GM18951 (cell line): ENCODE measurements around the gene IDH3G.

ENCODE experiments used
- POLR2A ChIP-seq: IDR thresholded peaks from 4 replicates; pipeline ENCODE4 v1.6.1; 2011; ENCODE audit warnings: mild to moderate bottlenecking; ENCODE audit not compliant: insufficient read length, insufficient read depth; ENCODE audit errors: extremely low read depth
- in situ Hi-C: fragments of 300-500 bp; cut with MboI; formaldehyde crosslinking; loops from one replicate; pipeline ENCODE4 v1.12.0; 2022; ENCODE audit warnings: low sequenced_read_pairs, mixed read lengths, inconsistent platforms; ENCODE audit not compliant: unreplicated experiment

Gene IDH3G

GRCh38 chrX:153791104-153791852, 2.9 kb downstream of the IDH3G start:
- in situ Hi-C loops = no loop called here
- TF ChIP-seq POLR2A = no peak

GRCh38 chrX:153789654-153790053, 4.5 kb downstream of the IDH3G start:
- TF ChIP-seq POLR2A = no peak
- in situ Hi-C loops = loop anchor here (10.0 kb wide), 1 partner anchor 165 kb away; no protein-coding TSS in a partner anchor

GRCh38 chrX:153786669-153787068, 7.5 kb downstream of the IDH3G start:
- in situ Hi-C loops = loop anchor here (10.0 kb wide), 1 partner anchor 168 kb away; no protein-coding TSS in a partner anchor
- no peak for TF ChIP-seq POLR2A

GRCh38 chrX:153784325-153784967, 9.7 kb downstream of the IDH3G start:
- TF ChIP-seq POLR2A = no peak
- in situ Hi-C loops = loop anchor here (10.0 kb wide), 1 partner anchor 170 kb away; no protein-coding TSS in a partner anchor

- in situ Hi-C loops = loop anchor here (10.0 kb wide), 1 partner anchor 171 kb away; no protein-coding TSS in a partner anchor
- no peak for TF ChIP-seq POLR2A
Measured at GRCh38 chrX:153783378-153784013, 10.7 kb downstream of the IDH3G start.

GRCh38 chrX:153782871-153783270, 11.3 kb downstream of the IDH3G start:
- in situ Hi-C loops = loop anchor here (10.0 kb wide), 1 partner anchor 172 kb away; no protein-coding TSS in a partner anchor
- no peak for TF ChIP-seq POLR2A

GRCh38 chrX:153782313-153782712, 11.9 kb downstream of the IDH3G start:
- TF ChIP-seq POLR2A = no peak
- in situ Hi-C loops = loop anchor here (10.0 kb wide), 1 partner anchor 172 kb away; no protein-coding TSS in a partner anchor

GRCh38 chrX:153781428-153782047, 12.6 kb downstream of the IDH3G start:
- TF ChIP-seq POLR2A = no peak
- in situ Hi-C loops = loop anchor here (10.0 kb wide), 1 partner anchor 173 kb away; no protein-coding TSS in a partner anchor

GRCh38 chrX:153780678-153781427, 13.3 kb downstream of the IDH3G start, which contains the start of gene SRPK3:
Gene SRPK3, plus strand, starts transcription at chrX:153781041. Its CDS starts 46 bp downstream, at chrX:153781087.
- TF ChIP-seq POLR2A = no peak
- in situ Hi-C loops = loop anchor here (10.0 kb wide), 1 partner anchor 174 kb away; no protein-coding TSS in a partner anchor

GRCh38 chrX:153779891-153780677, 14.1 kb downstream of the IDH3G start:
- no peak for TF ChIP-seq POLR2A

GRCh38 chrX:153778684-153779101, 15.5 kb downstream of the IDH3G start:
- TF ChIP-seq POLR2A = no peak
- in situ Hi-C loops = no loop called here

More at GRCh38 chrX:153779891-153780677, 14.1 kb downstream of the IDH3G start:
- in situ Hi-C loops = loop anchor here (10.0 kb wide), 1 partner anchor 175 kb away; no protein-coding TSS in a partner anchor

GRCh38 chrX:153778181-153778580, 16.0 kb downstream of the IDH3G start:
- no peak for TF ChIP-seq POLR2A
- in situ Hi-C loops = no loop called here
